Fibroblast of skin of back (primary cell): ENCODE data around the gene CXXC1. TPM values are rescaled to one million over a fixed set of nuclear protein-coding genes. Genes with fewer than 3 reads are reported as not detected.
"Not testable (repeated sequence)": the region's sequence is repeated elsewhere in the genome, so short reads cannot be mapped to it uniquely, and the experiment has no call there.

ENCODE experiments used
- DNase-seq: peaks from one replicate; pipeline ENCODE4 v3.0.0-alpha.2; 2013
- polyA plus RNA-seq, 2 experiments: library from polyadenylated mRNA; unstranded; fragments of 120-200 nt; gene quantifications; one replicate each; pipeline ENCODE4 v1.2.1, GENCODE V29; 2013; ENCODE audit not compliant: insufficient read length in 2 of 2

The CXXC1 gene
- polyA plus RNA-seq (2013, experiment 1 of 2; ENCODE audit: insufficient read length), result 52.0 TPM
- 31.5 TPM for polyA plus RNA-seq (2013, experiment 2 of 2; ENCODE audit: insufficient read length)

DNA sequence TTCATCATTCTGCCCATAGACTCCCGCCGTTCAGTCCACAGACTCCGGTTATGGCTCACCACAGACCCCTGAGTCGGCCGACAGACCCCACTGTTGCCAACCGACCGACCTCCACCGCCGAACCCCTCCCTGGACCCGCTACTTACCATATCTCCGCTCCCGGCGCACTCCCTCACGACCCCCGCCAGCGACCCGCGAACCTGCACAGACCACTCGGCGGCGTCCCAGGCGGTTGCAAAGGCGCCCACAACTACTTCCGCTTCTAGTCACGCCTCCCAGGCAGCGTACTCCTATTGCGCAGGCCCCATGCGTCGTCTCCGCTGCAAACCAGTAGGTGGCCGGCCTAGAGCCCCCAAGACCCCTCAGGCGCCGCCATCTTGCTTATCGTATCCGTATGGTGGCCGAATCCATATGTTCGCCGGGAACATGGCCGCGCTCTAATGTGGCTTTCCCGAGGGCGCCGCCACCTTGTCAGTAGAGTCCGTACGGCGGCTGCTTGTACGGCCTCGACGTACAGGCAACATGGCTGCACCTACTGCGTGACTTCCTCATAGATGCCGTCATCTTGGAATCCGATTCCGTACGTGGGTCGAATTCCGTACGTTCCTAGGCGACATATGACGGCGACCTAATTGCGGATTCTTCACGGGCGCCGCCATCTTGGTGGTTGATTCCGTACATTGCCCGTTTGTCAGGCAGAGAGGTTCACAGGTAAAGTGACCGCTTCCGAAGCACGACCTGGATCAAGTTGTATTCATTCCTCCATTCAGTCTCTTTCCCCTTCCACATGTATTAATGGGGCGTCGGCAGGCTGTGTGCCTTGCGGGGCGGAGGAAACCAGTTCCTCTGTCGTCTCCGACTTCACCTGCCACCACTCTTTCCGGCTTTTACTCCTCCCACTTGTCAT is at the start of gene CXXC1:
TSS of gene CXXC1 (minus strand) at position 252 of the 907 bp plus-strand sequence. CDS start at position 149, 103 bp downstream.
- DNase-seq, result peak; percentile 99

DNA sequence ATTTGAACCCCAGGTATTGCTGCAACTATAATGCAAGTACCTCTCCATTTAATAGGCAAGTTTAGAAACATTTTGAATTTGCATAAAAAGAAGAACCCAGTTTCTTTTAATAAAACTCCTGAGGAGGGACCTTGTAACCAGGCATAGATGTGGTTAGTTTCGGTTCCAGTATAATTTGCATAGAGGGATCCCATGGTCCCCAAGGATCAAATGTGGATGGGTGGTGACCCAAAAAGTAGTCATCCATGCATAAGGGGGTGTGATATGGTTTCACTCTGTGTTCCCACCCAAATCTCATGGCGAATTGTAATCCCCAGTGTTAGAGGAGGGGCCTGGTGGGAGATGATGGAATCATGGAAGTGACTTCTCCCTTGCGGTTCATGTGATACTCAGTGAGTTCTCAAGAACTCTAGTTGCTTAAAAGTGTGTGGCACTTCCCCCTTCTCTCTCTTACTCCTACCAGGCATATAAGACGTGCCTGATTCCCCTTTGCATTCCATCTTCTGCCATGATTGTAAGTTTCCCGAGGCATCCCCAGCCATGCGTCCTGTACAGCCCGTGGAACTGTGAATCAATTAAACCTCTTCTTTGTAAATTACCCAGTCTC is 47.2 kb upstream of the CXXC1 start:
- no peak for DNase-seq

GRCh38 chr18:50331691-50332090 is 44.2 kb upstream of the CXXC1 start:
- no peak for DNase-seq

- DNase-seq, result no peak
Measured at GRCh38 chr18:50330176-50330575, 42.7 kb upstream of the CXXC1 start.

DNA sequence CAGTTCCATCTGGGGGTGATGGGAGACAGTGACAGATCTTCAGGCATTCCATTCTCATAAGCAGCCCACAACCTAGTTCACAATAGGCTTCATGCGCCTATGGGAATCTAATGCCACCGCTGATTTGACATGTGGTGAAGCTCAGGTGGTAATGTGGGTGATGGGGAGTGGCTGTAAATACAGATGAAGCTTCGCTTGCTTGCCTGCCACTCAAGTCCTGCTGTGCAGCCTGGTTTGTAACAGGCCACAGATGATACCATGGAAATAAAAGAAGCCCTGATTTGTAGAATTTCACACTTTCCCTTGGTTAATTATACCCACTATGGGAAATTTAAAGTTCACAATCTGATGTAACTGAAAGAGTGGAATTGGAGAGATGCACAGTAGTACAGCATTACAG is 40.5 kb upstream of the CXXC1 start:
- no peak for DNase-seq

DNA sequence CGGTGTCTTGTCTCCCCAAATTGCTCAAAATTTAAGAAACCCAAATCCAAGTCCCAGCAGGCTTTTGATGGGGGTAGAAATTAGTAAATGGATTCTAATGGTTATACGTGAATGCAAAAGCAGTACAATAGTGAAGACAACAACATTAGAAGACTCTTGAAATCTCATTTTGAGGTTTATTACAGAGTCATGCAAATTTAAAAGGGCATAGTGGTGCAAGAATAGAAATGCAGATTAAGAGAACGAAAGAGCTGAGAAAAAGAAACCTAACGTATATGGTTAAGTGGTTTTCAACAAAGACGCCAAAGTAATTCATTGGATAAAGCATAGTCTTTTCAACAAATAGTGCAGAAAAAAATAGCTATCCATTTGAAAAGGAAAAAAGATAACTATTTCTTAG is 33.2 kb upstream of the CXXC1 start:
- no peak for DNase-seq

GRCh38 chr18:50315100-50315871 is 27.8 kb upstream of the CXXC1 start:
- DNase-seq, result no peak

GRCh38 chr18:50313873-50314460 is 26.5 kb upstream of the CXXC1 start:
- no peak for DNase-seq

- DNase-seq, result no peak
Measured at GRCh38 chr18:50313031-50313607, 25.6 kb upstream of the CXXC1 start.

DNA sequence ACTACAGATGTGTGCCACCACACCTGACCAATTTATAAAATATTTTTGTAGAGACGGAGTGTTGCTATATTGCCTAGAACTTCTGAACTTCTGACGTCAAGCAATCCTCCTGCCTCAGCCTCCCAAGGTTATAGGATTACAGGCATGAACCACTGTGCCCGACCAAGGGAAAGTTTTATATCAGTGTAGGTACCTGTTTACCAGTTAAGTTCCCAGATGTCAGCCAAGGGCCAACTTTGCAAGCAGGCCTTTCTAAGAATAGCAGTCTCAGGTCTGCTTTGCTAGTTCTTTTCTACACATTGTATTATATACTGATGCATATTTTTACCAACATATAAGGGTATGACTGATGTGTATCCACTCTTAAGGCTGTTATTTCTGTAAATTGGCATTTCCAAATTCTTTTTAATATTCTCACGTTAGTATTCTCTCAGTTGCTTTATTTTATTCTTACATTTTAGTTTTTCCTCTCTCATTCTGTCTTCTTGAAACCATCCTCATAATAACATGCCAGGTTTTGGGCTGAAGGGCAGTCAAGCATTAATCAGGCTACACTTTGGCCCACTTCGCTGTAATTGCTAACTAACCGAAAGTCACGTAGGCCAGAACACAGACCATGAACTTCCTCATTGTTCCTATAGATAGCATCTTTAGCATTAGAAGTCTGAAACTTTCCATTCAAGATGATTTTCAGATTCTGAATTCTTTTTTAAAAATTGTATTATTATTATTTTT is 25.0 kb upstream of the CXXC1 start:
- no peak for DNase-seq

DNA sequence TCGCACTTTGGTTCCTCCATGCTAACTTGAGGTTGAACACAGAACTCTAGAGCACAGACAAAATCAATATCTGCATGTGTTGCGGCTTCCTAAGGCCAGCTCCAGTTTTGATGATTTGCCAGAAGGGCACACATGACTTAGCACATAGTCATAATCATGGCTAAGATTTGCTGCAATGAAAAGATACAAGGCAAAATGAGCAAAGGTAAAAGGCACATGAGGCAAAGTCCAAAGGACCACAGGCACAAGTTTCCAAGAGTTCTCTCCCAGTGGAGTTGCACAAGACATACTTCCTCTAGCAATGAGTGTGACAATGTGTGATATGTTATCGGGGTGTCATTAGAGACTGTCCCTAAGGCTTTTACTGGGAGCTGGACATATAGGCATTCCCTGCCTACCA is 24.2 kb upstream of the CXXC1 start:
- DNase-seq, result no peak

DNA sequence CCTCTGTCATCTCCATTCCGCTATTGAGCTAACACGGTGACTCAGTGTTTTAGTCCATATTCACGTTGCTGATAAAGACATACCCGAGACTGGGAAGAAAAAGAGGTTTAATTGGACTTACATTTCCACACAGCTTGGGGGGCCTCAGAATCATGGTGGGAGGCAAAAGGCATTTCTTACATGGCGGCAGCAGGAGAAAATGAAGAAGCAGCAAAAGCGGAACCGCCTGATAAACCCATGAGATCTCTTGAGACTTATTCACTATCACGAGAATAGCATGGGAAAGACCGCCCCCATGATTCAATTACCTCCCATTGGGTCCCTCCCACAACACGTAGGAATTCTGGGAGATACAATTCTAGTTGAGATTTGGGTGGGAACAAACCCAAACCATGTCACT is 22.6 kb upstream of the CXXC1 start:
- no peak for DNase-seq

- not testable (repeated sequence) for DNase-seq
Measured at GRCh38 chr18:50308851-50309250, 21.4 kb upstream of the CXXC1 start.

DNA sequence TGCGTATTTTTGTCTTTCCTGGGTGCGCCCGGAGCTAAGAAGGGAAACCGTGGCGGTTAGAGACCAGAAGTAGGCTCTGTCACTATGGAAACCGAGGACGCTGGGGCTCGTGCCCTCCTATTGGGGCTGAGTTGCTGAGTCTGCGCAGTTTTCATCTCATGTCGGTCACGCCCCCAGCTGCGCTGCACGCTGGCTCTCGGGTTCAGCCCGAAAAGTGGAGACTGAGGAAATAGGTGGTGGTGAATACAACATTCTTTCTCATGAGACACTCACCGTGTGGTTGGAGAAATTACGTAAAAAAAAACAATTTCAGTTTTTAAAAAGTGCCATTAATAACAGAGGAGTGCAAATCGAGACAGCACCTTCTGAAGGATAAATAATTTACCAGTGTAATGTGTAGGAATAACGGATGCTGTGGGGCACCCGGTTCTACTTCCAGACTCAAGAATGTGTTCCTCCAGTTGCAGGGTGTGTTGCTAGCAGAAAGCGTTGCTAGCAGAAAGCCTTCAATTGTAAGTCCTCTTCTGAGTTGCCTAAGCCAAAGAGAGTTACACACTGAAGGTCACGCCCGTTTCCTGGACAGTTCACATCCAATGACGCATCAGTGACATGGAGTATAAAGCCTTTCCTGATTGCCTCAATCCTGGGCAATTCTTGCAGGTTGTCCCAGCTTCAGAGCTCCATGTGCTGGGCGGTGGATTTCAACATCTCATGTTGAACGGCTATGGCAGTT is 20.4 kb upstream of the CXXC1 start:
- DNase-seq, result peak; percentile 88

- no peak for DNase-seq
Measured at GRCh38 chr18:50307400-50307737, 19.9 kb upstream of the CXXC1 start.

DNA sequence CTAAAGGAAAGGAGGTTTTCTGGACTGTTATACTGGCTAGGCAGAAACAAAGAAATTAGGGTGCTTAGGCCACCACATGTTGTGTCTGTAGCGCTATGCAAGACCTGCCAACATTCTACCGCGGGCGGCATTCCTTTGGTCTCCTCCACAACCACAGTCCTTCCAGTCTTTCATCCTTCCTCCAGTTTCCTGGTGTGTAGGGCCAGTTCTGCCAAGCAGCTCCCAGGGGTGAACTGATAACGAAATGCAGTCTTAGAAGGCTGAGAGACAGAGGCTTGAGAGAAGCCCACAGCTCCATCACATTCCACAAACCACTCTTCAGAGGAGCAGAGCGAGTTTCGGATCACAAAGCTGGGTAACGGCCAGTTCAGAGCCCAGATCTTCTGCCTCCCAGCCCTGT is 19.5 kb upstream of the CXXC1 start:
- DNase-seq, result peak; percentile 35

- DNase-seq, result no peak
Measured at GRCh38 chr18:50301074-50301473, 13.6 kb upstream of the CXXC1 start.

DNA sequence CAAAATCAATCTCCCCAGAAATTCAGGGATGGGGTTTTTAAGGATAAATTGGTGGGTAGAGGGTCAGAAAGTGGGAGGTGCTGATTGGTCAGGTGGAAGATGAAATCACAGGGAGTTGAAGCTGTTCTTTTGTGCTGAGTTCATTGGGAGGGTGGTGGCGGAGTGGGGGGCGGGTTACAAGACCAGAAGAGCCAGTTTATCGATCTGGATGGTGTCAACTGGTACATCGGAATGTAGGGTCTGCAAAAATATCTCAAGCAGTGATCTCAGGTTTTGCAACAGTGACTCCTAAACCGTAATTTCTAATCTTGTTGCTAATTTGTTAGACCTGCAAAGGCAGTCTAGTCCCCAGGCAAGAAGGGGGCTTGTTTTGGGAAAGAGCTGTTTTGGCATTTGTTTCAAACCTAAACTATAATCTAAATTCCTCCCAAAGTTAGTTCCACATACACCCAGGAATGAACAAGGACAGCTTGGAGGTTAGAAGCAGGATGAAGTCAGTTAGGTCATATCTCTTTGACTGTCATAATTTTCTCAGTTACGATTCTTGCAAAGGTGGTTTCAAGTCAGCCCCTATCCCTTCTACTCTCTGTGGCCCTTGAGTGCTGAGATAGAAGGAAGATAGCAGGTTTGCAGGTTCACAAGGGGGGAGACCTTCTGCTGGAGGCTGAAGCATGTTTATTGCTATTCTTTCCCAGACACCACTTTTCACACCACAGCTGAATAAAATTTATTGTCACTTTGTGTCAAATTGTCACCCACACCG is 12.3 kb upstream of the CXXC1 start:
- no peak for DNase-seq

DNA sequence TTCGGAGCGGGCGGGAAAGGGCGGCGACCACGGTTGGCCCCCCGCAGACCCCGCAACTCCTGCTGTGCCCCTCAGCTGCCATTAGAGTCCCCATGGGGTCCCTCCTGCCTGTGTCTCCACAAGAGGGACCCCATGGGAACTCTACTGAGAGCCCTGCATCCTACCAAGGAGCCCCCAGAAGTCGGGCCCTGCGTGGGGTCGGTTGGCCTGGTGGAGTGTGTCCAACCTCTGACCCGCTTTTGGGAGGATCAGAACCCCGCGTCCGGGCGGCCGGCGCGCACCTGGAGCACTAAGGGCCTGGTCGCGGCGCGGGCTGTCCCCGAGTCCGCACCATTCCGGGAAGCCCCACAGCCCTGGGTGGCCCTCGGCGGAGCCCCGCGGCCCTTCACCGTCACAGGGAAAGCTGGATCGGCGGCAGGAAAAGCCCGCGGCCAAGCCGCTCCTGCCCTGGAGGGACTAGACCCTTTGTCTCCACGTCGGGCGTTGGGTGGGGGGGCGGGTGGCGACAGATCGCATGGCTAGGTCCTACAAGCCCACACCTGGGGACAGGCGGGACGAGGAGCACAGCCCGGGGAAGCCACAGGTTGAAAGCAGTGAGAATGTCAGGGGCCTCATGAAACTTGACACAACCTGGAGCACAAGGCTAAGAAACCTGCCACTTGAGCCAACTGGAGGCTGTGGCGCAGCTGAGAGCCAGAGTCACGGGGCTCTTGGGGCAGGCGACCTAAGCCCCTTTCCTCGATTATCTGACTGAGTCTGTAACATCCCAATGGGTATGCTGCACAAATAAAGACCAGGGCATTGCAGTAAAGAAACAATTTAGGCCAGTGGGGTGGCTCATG is 11.2 kb upstream of the CXXC1 start:
- no peak for DNase-seq
